Hepatocyte (in vitro differentiated cells): Measurements from ENCODE around the gene RBP5. TPM values are rescaled to one million over a fixed set of nuclear protein-coding genes. Genes with fewer than 3 reads are reported as not detected.

Experiments used
- DNase-seq: peaks from one replicate; pipeline ENCODE4 v3.0.0-alpha.2; 2016; ENCODE audit warnings: low spot score
- H2AFZ ChIP-seq: fragments of 200-600 bp; sonication (generic); 2 replicates; pipeline ENCODE4 v1.6.0; 2016; ENCODE audit warnings: antibody characterized with exemption, mild to moderate bottlenecking
- H3K27ac ChIP-seq: fragments of 200-600 bp; sonication (generic); 2 replicates; pipeline ENCODE4 v1.5.1; 2016; ENCODE audit warnings: mild to moderate bottlenecking
- H3K27me3 ChIP-seq: fragments of 200-600 bp; sonication (generic); 2 replicates; pipeline ENCODE4 v1.6.1; 2016
- H3K36me3 ChIP-seq: fragments of 200-600 bp; sonication (generic); replicated peaks from 2 replicates; pipeline ENCODE4 v1.5.1; 2016; ENCODE audit warnings: low read depth; ENCODE audit not compliant: insufficient read depth
- H3K4me1 ChIP-seq: fragments of 200-600 bp; sonication (generic); 2 replicates; pipeline ENCODE4 v1.5.1; 2016; ENCODE audit warnings: mild to moderate bottlenecking, moderate library complexity; ENCODE audit not compliant: insufficient read depth
- H3K4me2 ChIP-seq: fragments of 200-600 bp; sonication (generic); 2 replicates; pipeline ENCODE4 v1.6.0; 2016
- H3K4me3 ChIP-seq: fragments of 200-600 bp; sonication (generic); 2 replicates; pipeline ENCODE4 v1.5.1; 2016; ENCODE audit warnings: mild to moderate bottlenecking
- H3K79me2 ChIP-seq: fragments of 200-600 bp; sonication (generic); 2 replicates; pipeline ENCODE4 v1.6.0; 2017; ENCODE audit warnings: mild to moderate bottlenecking
- H3K9me2 ChIP-seq: fragments of 200-600 bp; sonication (generic); replicated peaks from 2 replicates; pipeline ENCODE4 v1.6.0; 2017; ENCODE audit warnings: mild to moderate bottlenecking; ENCODE audit not compliant: insufficient read depth
- H3K9me3 ChIP-seq: fragments of 200-600 bp; sonication (generic); 2 replicates; pipeline ENCODE4 v1.5.1; 2016; ENCODE audit warnings: low read depth, mild to moderate bottlenecking
- H4K20me1 ChIP-seq: fragments of 200-600 bp; sonication (generic); 2 replicates; pipeline ENCODE4 v1.6.0; 2016; ENCODE audit warnings: mild to moderate bottlenecking; ENCODE audit not compliant: insufficient read depth, poor library complexity, severe bottlenecking
- EZH2 ChIP-seq: fragments of 200-600 bp; sonication (generic); IDR thresholded peaks from 2 replicates; pipeline ENCODE4 v1.6.1; 2016; ENCODE audit warnings: antibody characterized with exemption, mild to moderate bottlenecking, borderline replicate concordance
- EZH2phosphoT487 ChIP-seq: fragments of 200-600 bp; sonication (generic); IDR thresholded peaks from one replicate; pipeline ENCODE4 v1.6.1; 2018; ENCODE audit warnings: antibody characterized with exemption, mild to moderate bottlenecking, low read depth, moderate library complexity; ENCODE audit not compliant: unreplicated experiment, severe bottlenecking
- WGBS: methylation state at CpG from one replicate; pipeline ENCODE4 v1.1.6; 2016; ENCODE audit warnings: low lambda C conversion rate; ENCODE audit errors: missing lambda C conversion rate; 5-methylcytosine and 5-hydroxymethylcytosine counted together
- polyA plus RNA-seq: library from polyadenylated mRNA; unstranded; fragments of >200 nt; fragmentation: Nextera tagmentation; extraction: Ambion mirVana; gene quantifications from 2 replicates; pipeline ENCODE4 v1.2.1, GENCODE V29; 2016
- total RNA-seq: library from RNA; depleted of rRNA; stranded (reverse); fragments of >200 nt; gene quantifications from 2 replicates; pipeline ENCODE4 v1.2.3, GENCODE V29; 2014
- TF ChIP-seq, protein P1 (sequence below): fragments of 200-600 bp; sonication (generic); IDR thresholded peaks from 2 replicates; pipeline ENCODE4 v1.5.1; 2016; ENCODE audit warnings: antibody characterized with exemption, mild to moderate bottlenecking; ENCODE audit not compliant: poor library complexity

RBP5 gene
- total and polyA plus RNA-seq, 2 experiments from 2014 or later, result 11.1 to 30.0 TPM

DNA sequence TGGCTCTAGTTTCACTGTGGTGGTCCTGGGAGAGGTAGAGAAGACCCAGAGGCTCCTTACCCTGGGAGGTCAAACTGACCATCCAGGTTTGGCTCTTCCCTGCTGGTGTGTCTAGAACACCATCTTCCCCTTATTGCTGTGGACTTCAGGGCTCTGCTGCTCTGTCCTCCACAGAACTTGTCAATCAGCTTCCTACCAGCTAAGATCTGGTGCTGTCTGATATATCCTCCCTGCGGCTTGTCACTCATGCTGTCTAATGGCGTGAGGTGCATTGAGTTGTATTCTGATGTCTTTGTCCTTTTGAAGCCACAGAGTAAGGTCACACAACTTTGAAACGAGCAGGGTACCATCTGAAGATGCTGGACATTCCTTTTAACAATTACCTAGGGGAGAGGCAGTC, 12.5 kb downstream of the RBP5 start:
- Histone ChIP-seq H3K9me2 (no peaks in the 10 kb centered on the region), H3K4me1 (peaks cover 4% of the 10 kb centered on the region), H3K9me3 (no peaks in the 10 kb centered on the region), H3K4me2 (no peak overlapping the region), H3K27me3 (no peaks in the 10 kb centered on the region), H3K79me2 (peaks cover 2% of the 10 kb centered on the region), H4K20me1 (no peaks in the 10 kb centered on the region), H3K36me3 (no peaks in the 10 kb centered on the region), H2AFZ (no peak overlapping the region), H3K27ac (no peak overlapping the region), H3K4me3 (no peak overlapping the region)
- TF ChIP-seq EZH2, result no peak
- TF ChIP-seq, protein P1, sequence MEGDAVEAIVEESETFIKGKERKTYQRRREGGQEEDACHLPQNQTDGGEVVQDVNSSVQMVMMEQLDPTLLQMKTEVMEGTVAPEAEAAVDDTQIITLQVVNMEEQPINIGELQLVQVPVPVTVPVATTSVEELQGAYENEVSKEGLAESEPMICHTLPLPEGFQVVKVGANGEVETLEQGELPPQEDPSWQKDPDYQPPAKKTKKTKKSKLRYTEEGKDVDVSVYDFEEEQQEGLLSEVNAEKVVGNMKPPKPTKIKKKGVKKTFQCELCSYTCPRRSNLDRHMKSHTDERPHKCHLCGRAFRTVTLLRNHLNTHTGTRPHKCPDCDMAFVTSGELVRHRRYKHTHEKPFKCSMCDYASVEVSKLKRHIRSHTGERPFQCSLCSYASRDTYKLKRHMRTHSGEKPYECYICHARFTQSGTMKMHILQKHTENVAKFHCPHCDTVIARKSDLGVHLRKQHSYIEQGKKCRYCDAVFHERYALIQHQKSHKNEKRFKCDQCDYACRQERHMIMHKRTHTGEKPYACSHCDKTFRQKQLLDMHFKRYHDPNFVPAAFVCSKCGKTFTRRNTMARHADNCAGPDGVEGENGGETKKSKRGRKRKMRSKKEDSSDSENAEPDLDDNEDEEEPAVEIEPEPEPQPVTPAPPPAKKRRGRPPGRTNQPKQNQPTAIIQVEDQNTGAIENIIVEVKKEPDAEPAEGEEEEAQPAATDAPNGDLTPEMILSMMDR, result no peak
- WGBS, result 89% methylated on average over 3 of the region's 3 CpGs
- DNase-seq, result no peak

DNA sequence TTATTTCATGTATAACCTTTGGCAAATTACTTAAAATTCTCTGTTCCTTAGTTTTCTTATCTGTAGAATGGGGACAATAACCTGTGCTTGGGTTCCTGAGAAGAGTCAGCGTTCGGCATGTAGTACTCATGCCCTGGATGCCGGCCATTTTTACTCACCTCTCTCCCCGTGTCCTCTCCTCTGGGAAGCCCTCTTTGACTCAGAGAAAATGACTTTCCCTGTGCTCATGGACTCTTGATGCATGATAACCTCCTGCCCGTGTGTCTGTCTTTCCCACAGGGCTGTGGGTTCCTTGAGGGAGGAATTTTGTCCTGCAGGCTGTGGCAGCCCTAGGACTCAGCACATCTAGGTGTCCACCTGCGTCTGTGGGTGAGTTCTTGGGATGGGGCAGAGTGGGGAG, 13.8 kb downstream of the RBP5 start:
- no peaks in the 10 kb centered on the region for H3K27me3 ChIP-seq
- H4K20me1 ChIP-seq, result no peaks in the 10 kb centered on the region
- H2AFZ ChIP-seq, result no peak overlapping the region
- H3K9me3 ChIP-seq, result no peaks in the 10 kb centered on the region
- TF ChIP-seq EZH2 (no peak), EZH2phosphoT487 (no peak)
- TF ChIP-seq, protein P1, result no peak
- H3K4me3 ChIP-seq, result no peak overlapping the region
- DNase-seq, result no peak
- WGBS, result 94% methylated on average over 6 of the region's 6 CpGs
- peaks cover 11% of the 10 kb centered on the region for H3K79me2 ChIP-seq
- no peaks in the 10 kb centered on the region for H3K36me3 ChIP-seq
- H3K4me2 ChIP-seq, result no peak overlapping the region
- peaks cover 4% of the 10 kb centered on the region for H3K4me1 ChIP-seq
- H3K27ac ChIP-seq, result no peak overlapping the region
- H3K9me2 ChIP-seq, result no peaks in the 10 kb centered on the region

DNA sequence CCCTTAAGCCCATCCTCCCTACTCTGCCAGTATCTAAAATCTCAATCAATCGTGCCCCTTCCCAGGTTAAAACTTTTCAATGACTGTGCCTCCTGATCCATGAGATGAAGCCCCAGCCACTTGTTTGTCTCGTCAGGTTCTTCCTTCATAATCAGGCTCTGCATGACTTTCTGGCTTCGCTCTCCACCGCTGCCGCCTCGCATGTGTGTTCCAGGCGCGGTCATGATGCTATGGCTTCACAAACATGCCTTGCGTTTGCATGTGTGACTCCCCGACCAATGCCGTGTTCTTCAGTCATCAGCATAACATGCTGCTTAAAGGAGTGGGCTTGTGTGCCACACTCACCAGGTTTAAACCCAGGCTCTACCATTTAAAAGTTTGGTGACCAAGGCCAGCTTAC, 14.7 kb downstream of the RBP5 start:
- H3K9me2 ChIP-seq, result no peaks in the 10 kb centered on the region
- H3K27ac ChIP-seq, result no peak overlapping the region
- no peaks in the 10 kb centered on the region for H3K27me3 ChIP-seq
- H3K79me2 ChIP-seq, result peaks cover 17% of the 10 kb centered on the region
- H3K9me3 ChIP-seq, result no peaks in the 10 kb centered on the region
- WGBS, result 95% methylated on average over 11 of the region's 11 CpGs
- TF ChIP-seq EZH2phosphoT487 (no peak), EZH2 (no peak)
- TF ChIP-seq, protein P1, result no peak
- no peaks in the 10 kb centered on the region for H4K20me1 ChIP-seq
- no peak for DNase-seq
- H3K4me1 ChIP-seq, result peaks cover 9% of the 10 kb centered on the region
- H2AFZ ChIP-seq, result no peak overlapping the region
- H3K36me3 ChIP-seq, result no peaks in the 10 kb centered on the region
- H3K4me2 ChIP-seq, result no peak overlapping the region
- no peak overlapping the region for H3K4me3 ChIP-seq

DNA sequence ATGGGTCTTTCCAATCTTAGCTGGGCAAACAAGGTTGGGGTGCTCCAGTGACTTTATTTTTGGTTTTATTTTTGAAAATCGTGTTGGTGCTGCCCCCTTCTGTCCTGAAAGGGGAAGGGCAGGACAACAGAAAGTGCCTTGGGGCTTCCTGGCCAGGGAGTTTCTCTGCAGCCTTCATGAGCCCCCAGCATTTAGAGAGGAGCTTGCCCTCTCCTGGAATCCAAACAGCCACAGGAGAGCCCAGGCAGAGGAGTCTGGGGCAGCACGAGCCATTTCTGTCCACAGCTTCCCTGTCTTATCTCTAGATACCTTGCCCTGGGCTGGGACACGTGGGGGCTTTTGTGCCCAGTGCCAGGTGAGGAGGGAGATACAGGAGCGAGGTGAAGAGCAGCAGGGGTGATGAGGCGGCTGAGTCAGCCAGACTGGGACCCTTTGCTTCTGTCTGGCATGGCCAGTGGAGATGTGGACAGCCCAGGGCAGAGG, 15.3 kb downstream of the RBP5 start:
- no peaks in the 10 kb centered on the region for H3K27me3 ChIP-seq
- no peaks in the 10 kb centered on the region for H3K36me3 ChIP-seq
- no peak for TF ChIP-seq EZH2phosphoT487
- TF ChIP-seq EZH2, result no peak
- TF ChIP-seq, protein P1, result peak; percentile 76
- 54% methylated on average over 5 of the region's 5 CpGs for WGBS
- no peaks in the 10 kb centered on the region for H4K20me1 ChIP-seq
- H3K9me2 ChIP-seq, result no peaks in the 10 kb centered on the region
- no peak overlapping the region for H3K27ac ChIP-seq
- H3K4me2 ChIP-seq, result peak overlapping the region; percentile 12
- H2AFZ ChIP-seq, result no peak overlapping the region
- DNase-seq, result peak; percentile 44
- H3K79me2 ChIP-seq, result peaks cover 17% of the 10 kb centered on the region
- no peak overlapping the region for H3K4me3 ChIP-seq
- peaks cover 9% of the 10 kb centered on the region for H3K4me1 ChIP-seq
- H3K9me3 ChIP-seq, result no peaks in the 10 kb centered on the region
